HT1080 (cell line): ENCODE data around the gene CDK7. TPM values are rescaled to one million over a fixed set of nuclear protein-coding genes. Genes with fewer than 3 reads are reported as not detected.
A peak's percentile ranks its signal among the peaks of the same experiment; 100 is the strongest.
"Not testable (repeated sequence)": the region's sequence is repeated elsewhere in the genome, so short reads cannot be mapped to it uniquely, and the experiment has no call there.

Experiments used
- DNase-seq: peaks from one replicate; pipeline ENCODE4 v3.0.0-alpha.2; 2015; ENCODE audit warnings: low read depth
- total RNA-seq: library from RNA; depleted of rRNA; stranded (reverse); fragments of >200 nt; shearing (Covaris generic); gene quantifications from 2 replicates; pipeline ENCODE4 v1.2.3, GENCODE V29; 2014

Gene CDK7
- total RNA-seq, 1 experiment from 2014 or later = 83.2 TPM

DNA sequence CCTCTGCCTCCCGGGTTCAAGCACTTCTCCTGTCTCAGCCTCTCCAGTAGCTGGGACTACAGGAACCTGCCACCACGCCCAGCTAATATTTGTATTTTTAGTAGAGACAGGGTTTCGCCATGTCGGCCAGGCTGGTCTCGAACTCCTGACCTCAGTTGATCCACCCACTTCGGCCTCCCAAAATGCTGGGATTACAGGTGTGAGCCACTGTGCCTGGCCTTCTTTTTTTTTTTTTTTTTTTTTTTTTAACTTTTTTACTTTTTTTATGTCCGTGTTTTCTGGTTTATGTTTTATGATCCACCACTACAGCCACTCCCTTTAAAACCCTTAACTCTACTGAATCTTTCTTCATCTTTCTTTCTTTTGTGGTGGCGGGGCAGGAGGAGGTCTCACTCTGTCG lies 2.0 kb downstream of the CDK7 start:
- not testable (repeated sequence) for DNase-seq

DNA sequence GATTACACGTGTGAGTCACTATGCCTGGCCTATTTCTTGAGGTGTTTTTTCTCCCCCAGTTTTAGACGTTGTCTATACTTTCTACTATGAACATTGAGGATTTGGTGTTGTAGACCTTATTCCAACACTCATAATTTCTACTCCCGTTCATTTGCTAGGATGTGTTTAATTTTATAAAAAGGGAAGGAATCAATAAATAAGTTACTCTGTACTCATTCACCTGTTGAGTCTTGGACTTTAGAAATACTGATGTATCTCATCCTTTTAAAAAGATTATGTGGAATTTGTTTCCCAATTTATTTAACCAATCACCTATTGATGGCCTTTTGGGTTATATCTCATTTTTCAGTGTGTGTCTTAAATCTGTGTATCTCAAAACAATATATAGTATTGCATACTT lies 3.2 kb downstream of the CDK7 start:
- no peak for DNase-seq

DNA sequence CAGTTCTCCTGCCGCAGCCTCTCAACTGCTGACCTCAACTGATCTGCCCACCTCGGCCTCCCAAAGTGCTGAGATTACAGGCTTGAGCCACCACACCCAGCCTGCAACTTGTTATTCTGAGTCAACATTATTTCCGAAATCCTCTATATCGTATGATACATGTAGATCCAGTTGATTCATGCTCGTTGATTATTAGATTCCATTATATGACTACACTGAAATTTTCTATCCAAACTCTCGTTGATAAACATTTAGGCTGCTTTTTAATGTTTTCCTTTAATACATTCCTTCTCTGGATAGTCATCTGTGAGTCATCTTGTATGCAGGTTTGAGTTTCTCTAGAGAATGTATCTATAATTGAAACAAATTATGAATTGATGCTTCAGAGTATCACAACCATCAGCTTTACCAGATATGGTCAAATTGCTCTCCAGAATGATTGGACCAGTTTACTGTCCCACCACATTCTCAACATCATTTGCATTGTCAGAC lies 4.1 kb downstream of the CDK7 start:
- DNase-seq = peak; percentile 83

DNA sequence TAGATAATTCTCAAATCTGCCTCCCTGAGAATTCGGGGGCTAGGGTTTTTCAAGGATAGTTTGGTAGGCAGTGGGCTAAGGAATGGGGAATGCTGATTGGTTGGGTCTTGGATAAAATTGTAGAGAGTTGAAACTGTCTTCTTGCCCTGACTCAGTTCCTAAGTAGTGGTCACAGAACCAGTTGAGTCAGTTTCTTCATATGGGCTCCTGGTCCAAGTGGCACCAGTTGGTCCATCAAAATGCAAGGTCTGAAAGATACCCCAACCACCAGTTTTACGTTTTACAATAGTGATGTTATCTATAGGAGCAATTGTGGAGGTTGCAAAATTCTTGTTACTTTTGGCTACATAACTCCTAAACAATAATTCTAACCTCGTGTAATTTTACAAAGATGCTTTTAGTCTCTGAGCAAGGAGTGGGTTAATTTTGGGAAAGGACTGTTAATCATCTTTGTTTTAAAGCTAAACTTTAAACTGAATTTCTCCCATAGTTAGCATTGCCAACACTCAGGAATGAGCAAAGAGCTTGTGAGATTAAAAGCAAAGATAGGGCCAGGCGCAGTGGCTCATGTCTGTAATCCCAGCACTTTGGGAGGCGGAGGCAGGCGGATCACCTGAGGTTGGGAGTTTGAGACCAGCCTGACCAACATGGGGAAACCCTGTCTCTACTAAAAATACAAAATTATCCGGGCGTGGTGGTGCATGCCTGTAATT lies 7.7 kb downstream of the CDK7 start:
- no peak for DNase-seq

DNA sequence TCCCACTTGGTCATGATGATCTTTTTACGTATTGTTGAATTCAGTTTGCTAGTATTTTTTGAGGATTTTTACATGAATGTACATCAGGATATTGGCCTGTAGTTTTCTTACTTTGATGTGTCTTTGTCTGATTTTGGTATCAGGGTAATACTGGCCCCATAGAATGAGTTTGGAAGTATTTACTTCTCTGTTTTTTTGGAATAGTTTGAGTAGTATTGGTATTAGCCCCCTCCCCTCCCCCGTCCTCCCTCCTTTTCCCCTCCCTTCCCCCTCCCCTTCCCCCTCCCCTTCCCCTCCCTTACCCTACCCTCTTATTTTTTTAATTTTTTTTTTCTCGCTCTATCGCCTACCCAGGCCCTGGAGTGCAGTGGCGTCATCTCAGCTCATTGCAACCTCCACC lies 10.3 kb downstream of the CDK7 start:
- no peak for DNase-seq

DNA sequence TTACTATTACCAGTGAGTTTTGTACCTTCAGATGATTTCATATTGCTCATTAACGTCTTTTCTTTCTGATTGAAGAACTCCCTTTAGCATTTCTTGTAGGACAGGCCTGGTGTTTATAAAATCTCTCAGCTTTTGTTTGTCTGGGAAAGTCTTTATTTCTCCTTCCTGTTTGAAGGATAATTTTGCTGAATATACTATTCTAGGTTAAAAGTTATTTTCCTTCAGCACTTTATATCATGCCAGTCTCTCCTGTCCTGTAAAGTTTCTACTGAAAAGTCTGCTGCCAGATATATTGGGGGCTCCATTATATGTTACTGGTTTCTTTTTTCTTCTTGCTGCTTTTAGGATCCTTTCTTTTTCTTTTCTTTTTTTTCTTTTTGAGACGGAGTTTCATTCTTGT lies 13.3 kb downstream of the CDK7 start:
- no peak for DNase-seq

DNA sequence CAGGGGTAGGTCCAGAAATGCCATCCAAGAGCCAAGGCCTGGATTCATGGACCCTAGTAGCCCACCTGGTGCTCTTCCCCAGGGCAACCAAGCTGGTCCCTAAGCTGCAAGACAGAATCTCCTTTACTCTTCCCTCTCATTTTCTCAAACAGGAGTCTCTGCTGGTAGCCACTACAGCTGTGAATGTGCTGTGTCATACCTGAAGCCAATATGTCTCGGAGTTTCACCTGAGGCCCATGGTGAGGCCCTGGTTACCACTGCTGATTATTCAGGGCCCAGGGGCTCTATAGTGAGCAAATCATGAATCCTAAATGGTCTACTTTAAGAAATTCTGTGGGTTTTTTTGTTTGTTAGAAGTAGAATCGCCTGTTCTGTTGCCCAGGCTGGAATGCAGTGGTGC lies 15.9 kb downstream of the CDK7 start:
- no peak for DNase-seq

DNA sequence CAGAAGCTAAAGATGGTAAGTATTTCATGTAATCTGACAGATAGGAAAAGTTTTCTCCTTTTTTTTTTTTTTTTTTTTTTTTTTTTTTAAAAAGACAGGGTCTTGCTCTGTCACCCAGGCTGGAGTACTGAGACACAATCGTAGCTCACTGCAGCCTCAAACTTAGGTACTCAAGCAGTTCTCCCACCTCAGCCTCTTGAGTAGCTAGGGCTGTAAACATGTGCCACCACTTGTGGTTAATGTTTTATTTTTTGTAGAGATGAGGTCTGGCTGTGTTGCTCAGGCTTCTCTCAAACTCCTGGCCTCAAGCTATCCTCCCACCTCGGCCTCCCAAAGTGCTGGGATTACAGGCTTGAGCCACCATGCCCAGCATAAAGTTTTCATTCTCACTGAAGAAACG lies 17.8 kb downstream of the CDK7 start:
- DNase-seq = no peak

DNA sequence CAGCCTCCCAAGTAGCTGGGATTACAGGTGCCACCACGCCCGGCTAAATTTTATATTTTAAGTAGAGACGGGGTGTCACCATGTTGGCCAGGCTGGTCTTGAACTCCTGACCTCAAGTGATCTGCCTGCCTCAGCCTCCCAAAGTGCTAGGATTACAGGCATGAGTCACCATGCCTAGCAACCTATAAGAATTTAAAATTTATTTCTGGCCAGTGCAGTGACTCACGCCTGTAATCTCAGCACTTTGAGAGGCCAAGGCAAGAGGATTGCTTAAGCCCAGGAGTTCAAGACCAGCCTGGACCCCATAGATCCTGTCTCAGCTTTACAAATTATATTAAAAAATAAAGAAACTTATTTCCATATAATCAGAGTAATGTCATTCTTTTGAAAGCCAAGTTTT lies 21.3 kb downstream of the CDK7 start:
- DNase-seq = peak; percentile 59

DNA sequence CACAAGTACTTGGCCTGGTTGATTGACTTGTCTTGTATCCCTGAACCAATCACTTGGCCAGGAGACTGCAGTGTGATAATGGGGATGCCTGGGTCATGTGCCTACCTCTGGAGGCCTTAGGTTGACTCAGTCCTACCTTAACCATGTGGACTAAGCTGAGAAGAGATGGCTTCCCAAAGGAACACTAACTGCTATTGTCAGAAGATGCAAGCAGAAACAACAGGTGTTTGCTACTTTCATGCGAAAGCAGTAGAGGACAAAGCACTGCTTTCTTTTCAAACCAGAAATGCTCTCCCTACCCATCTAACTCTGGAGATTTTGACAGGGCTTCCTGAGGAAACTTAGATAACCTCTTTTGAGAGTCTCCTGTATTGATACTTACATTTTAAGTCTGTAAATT lies 22.9 kb downstream of the CDK7 start:
- DNase-seq = no peak

DNA sequence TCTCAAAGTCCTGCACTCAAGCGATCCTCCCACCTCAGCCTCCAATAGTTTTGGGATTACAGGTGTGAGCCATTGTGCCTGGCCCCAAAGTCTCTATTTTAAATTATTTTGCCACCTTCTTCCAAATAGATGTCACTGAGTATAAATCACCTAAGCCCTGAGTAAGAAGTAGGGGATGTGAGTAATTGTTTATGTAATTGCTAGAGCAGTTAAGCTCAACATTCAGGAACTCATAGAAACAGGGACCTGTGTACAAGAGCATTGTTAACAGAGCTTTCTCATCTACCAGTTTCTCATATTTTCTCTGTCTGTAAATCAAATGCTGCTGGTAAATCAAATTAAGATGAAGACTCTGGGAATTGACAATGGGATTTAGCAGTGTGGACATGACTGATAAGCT lies 26.3 kb downstream of the CDK7 start:
- DNase-seq = peak; percentile 54

DNA sequence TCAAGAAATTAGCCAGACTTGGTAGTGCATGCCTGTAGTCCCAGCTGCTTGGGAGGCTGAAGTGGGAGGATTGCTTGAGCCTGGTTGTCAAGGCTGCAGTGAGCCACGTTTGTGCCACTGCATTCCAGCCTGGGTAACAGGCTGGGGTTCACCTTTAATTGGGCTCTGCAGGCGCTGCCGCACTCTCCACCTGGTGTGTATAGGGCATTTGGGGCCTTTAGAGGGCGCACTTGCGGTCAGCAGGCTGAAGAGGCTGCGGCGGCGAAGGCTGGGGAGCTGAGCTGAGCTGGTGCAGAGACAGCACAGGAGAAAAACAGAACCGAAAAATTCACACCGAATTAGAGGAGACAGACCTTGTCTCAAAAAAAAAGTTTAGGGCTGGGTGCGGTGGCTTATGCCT lies 31.2 kb downstream of the CDK7 start:
- no peak for DNase-seq

DNA sequence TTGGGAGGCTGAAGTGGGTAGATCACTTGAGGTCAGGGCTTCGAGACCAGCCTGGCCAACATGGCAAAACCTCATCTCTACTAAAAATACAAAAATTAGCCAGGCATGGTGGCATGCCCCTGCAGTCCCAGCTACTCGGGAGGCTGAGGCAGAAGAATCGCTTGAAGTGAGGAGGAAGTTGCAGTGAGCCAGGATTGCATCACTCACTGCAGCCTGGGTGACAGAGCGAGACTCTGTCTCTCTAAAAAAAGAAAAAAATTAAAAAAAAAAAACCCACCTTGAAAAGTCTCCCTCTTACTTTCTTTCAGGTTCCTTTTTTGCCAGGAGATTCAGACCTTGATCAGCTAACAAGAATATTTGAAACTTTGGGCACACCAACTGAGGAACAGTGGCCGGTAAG lies 34.2 kb downstream of the CDK7 start:
- DNase-seq = no peak

DNA sequence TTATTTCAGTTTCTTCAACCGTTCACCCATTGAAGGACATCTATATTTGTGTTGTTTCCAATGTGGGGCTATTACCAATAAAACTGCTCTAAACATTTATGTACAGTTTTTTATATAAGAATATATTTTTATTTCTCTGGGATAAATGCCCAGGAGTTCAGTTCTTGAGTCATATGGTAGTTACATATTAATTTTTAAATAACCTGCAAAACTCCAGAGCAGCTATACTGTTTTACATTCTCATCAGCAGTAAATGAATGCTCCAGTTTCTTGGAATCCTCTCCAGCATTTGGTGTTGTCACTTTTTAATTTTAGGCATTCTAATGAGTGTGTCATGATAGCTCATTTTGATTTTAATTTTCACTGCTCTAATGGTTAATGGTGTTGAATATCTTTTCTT lies 36.2 kb downstream of the CDK7 start:
- no peak for DNase-seq

DNA sequence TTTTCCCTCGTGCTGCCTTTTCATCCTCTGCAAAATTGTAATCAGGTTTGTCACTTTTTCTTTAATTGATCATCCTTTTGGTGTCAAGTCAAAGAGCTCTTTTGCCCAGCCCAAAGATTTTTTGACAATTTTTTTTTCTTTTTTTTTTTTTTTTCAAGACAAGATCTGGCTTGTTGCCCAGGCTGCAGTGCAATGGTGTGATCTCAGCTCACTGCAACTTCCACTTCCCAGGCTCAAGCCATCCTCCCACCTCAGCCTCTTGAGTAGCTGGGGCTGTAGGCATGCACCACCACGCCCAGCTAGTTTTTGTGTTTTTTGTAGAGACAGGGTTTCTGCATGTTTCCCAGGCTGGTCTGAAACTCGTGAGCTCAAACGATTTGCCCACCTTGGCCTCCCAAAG lies 36.7 kb downstream of the CDK7 start:
- peak; percentile 68 for DNase-seq

DNA sequence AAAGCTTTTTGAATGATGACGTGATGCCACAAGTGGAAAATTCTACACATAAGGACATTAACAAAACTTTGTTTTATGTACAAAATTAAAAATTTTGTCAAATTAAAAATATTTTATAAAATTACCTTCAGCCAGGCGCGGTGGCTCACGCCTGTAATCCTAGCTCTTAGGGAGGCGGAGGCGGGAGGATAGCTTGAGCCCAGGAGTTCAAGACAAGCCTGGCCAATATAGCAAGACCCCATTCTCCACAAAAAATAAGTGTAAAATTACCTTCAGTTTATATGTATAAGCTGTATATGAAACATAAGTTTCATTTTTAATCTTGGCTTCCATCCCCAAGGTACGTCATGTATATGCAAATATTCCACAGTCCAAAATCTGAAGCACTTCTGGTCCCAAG lies 40.9 kb downstream of the CDK7 start:
- DNase-seq = no peak

DNA sequence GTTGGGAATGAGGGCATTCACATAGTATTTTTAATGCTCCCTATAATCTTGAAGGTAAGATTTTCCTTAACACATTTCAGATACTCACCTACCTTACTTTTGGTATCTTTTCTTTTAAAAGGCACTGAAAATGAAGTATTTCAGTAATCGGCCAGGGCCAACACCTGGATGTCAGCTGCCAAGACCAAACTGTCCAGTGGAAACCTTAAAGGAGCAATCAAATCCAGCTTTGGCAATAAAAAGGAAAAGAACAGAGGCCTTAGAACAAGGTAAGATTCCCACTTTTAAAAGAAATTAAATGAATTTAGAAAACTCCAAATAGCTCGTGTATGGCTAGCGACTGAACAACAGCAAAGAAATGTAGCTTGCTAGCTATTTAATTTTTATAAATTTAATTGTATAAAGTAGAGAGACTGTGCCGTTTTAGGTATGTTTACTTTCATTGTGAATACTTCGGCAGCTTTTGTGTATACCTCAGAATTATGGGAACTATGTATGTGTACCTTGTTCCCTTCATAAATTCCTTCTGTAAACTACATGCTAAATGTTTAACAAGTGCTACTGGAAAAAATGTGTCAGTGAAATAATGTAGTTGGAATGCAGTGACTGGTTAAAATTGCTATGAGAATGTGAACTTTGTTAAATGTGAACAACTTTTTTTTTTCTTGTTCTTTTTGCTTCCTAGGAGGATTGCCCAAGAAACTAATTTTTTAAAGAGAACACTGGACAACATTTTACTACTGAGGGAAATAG lies 41.9 kb downstream of the CDK7 start:
- no peak for DNase-seq

DNA sequence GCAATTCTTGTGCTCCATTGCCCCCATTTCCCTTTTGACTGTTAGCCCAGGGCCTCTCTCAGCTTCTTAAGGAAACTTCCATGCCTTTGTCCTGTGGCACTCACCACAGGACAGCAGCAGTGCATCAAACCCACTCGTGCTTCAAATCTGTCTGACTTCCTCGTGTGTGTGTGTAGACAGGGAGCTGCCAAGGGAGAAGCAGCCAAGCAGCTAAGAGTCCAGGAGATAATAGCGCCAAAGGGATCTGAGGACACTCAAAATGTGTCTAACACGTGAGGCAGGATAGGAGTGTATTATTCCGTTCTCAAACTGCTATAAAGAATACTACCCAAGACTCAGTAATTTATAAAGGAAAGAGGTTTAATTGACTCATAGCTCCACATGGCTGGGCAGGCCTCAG lies 44.8 kb downstream of the CDK7 start:
- DNase-seq = no peak

DNA sequence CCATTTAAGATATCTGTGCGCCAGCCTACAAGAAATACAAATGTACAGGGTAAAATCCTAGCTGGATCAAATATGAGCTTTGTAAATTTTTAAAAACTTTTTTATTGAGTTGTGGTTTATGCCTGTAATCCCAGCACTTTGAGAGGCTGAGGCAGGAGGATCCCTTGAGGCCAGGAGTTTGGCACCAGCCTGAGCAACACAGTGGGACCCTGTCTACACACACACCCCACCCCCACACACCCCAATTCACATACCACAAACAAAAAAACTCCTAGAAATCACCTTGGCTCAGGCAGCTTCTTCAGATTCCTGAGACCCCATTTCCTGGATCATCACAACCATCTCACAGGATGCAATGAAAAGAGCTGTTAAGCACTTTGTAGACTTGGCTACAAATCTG lies 46.4 kb downstream of the CDK7 start:
- DNase-seq = no peak

DNA sequence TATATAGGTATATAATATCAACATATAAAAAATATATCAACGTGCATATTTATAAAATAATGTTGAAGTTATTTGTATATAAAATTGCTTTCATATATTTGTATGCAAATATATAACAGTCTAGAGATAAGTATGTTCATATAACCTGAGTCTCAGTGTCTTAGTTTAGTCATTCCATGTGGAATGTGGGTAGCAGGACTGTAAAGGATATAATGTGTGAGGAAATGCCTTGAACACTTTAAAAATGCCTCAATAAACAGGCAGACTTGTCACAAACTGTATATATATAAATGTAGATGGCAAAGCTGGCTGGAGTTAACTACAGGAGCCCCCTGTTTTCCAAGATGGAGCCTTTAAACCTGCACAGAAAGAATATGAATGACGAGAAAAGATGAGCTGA lies 49.5 kb downstream of the CDK7 start:
- DNase-seq = no peak

DNA sequence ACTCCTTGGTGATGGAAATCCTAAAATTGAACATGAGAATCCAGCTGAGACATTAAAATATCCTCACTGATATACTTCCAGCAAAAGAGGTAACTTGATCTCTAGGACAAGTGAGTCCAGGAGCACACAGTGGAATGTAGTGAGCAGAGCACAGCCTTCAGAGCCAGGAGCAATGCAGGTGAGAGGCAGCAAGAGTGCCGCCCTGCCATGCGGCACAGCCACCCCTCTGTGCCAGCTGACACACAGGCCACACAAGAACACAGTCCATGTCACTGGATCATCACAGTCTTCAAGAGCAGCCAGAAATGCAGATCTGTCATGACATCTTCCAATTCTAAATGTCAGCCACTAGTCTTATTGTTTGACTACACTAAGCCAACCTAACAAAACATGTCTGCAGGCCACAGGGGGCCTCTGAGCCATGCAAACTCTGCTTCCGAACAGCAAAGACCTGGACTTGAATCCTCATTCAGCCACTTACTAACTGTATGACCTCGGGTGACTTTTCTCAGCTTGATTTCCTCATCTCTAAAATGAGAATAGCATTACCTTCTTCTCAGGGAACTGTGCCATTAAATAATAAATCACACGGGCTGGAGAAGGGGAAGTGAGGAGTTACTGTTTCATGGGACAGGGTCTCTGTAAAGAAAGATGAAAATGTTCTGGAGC lies 50.9 kb downstream of the CDK7 start:
- DNase-seq = no peak

DNA sequence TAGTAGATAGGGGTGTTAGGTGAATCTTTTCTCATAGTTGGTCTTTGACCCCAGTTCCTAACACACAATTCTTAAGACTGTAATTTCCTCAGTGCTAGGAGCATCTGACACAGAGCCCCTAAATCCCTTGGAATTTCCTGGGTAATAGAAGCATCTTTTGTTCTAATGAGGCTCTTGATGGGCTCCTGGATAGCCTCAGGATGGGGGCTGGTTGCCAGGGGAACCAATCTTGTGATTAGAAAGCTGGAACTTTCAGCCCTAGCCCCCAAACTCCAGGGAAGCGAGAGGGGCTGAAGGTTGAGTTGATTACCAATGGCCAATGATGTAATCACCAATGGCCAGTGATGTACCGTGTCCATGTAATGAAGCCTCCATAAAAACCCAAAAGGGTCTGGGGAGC lies 53.4 kb downstream of the CDK7 start:
- DNase-seq = no peak

DNA sequence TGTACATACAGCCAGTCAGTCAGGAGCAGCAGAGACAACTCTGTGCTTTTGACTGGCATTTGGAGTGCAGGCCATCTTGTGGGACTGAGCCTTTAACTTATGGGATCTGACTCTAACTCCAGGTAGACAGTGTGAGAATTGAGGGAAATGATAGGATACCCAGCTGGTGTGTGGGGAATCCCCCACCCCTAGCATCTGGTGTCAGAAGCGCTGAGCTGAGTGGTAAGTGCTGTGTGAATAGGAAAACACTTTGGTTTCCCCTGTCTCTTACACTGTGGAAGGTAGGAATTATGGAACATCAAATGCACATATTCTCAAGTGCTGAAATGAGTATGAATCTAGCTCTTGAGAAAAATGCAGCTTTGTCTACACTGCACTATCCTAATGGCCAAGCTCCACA lies 54.0 kb downstream of the CDK7 start:
- DNase-seq = no peak
